Endothelial cell (in vitro differentiated cells): Measurements from ENCODE around the gene MAP2K5. TPM values are rescaled to one million over a fixed set of nuclear protein-coding genes. Genes with fewer than 3 reads are reported as not detected.

Source experiments
- DNase-seq: peaks from one replicate; pipeline ENCODE4 v3.0.0; 2021; ENCODE audit warnings: low spot score
- H3K27ac Mint-ChIP-seq: one replicate; pipeline ENCODE4 v1.8.0; 2021; ENCODE audit warnings: mixed read lengths, inconsistent platforms; ENCODE audit not compliant: unreplicated experiment
- H3K27me3 Mint-ChIP-seq: one replicate; pipeline ENCODE4 v1.8.0; 2021; ENCODE audit warnings: mild to moderate bottlenecking, moderate library complexity, mixed read lengths, inconsistent platforms; ENCODE audit not compliant: unreplicated experiment
- H3K36me3 Mint-ChIP-seq: one replicate; pipeline ENCODE4 v1.8.0; 2021; ENCODE audit warnings: mild to moderate bottlenecking, low read depth, mixed read lengths, inconsistent platforms; ENCODE audit not compliant: unreplicated experiment
- H3K4me1 Mint-ChIP-seq: one replicate; pipeline ENCODE4 v1.8.0; 2021; ENCODE audit warnings: mild to moderate bottlenecking, mixed read lengths, inconsistent platforms; ENCODE audit not compliant: unreplicated experiment
- H3K4me3 Mint-ChIP-seq: one replicate; pipeline ENCODE4 v1.8.0; 2021; ENCODE audit warnings: mild to moderate bottlenecking, mixed read lengths, inconsistent platforms; ENCODE audit not compliant: unreplicated experiment
- H3K9me3 Mint-ChIP-seq: one replicate; pipeline ENCODE4 v1.8.0; 2021; ENCODE audit warnings: mixed read lengths, inconsistent platforms; ENCODE audit not compliant: unreplicated experiment
- CTCF ChIP-seq: fragments of 200-600 bp; sonication (generic); IDR thresholded peaks from one replicate; pipeline ENCODE4 v1.5.0; 2021; ENCODE audit warnings: antibody characterized with exemption; ENCODE audit not compliant: unreplicated experiment
- total RNA-seq: library from RNA; stranded (reverse); fragmentation: NEBNext Ultra II Directional; extraction: Animal tissue kit (Norgen Biotek cat#: 25700); gene quantifications from one replicate; pipeline ENCODE4 v1.2.1, GENCODE V29; 2021; ENCODE audit not compliant: unreplicated experiment

The MAP2K5 gene
- total RNA-seq, 1 donor from 2014 or later, result 22.2 TPM

- no peak overlapping the region for H3K27ac Mint-ChIP-seq
- peaks cover 4% of the 10 kb centered on the region for H3K36me3 Mint-ChIP-seq
- DNase-seq, result no peak
- H3K4me1 Mint-ChIP-seq, result peaks cover 4% of the 10 kb centered on the region
- no peak overlapping the region for H3K4me3 Mint-ChIP-seq
- H3K9me3 Mint-ChIP-seq, result no peaks in the 10 kb centered on the region
- peaks cover 1% of the 10 kb centered on the region for H3K27me3 Mint-ChIP-seq
- no peak for TF ChIP-seq CTCF
Observed at GRCh38 chr15:67606742-67607141, 64.2 kb downstream of the MAP2K5 start.

GRCh38 chr15:67607329-67607728 is 64.8 kb downstream of the MAP2K5 start:
- no peak overlapping the region for H3K4me3 Mint-ChIP-seq
- H3K36me3 Mint-ChIP-seq, result peaks cover 4% of the 10 kb centered on the region
- H3K27me3 Mint-ChIP-seq, result peaks cover 1% of the 10 kb centered on the region
- TF ChIP-seq CTCF, result no peak
- H3K9me3 Mint-ChIP-seq, result no peaks in the 10 kb centered on the region
- no peak overlapping the region for H3K27ac Mint-ChIP-seq
- H3K4me1 Mint-ChIP-seq, result peaks cover 4% of the 10 kb centered on the region
- no peak for DNase-seq

GRCh38 chr15:67607959-67608637 is 65.6 kb downstream of the MAP2K5 start:
- H3K36me3 Mint-ChIP-seq, result peaks cover 4% of the 10 kb centered on the region
- H3K9me3 Mint-ChIP-seq, result no peaks in the 10 kb centered on the region
- peaks cover 4% of the 10 kb centered on the region for H3K4me1 Mint-ChIP-seq
- DNase-seq, result no peak
- no peak overlapping the region for H3K4me3 Mint-ChIP-seq
- H3K27me3 Mint-ChIP-seq, result peaks cover under 1% of the 10 kb centered on the region
- no peak overlapping the region for H3K27ac Mint-ChIP-seq
- TF ChIP-seq CTCF, result no peak

- H3K36me3 Mint-ChIP-seq, result peaks cover 4% of the 10 kb centered on the region
- no peak for TF ChIP-seq CTCF
- no peaks in the 10 kb centered on the region for H3K27me3 Mint-ChIP-seq
- DNase-seq, result no peak
- no peak overlapping the region for H3K4me3 Mint-ChIP-seq
- no peak overlapping the region for H3K27ac Mint-ChIP-seq
- no peaks in the 10 kb centered on the region for H3K9me3 Mint-ChIP-seq
- peaks cover 4% of the 10 kb centered on the region for H3K4me1 Mint-ChIP-seq
Observed at GRCh38 chr15:67608638-67608959, 66.1 kb downstream of the MAP2K5 start.

GRCh38 chr15:67611370-67612369 is 69.2 kb downstream of the MAP2K5 start:
- TF ChIP-seq CTCF, result no peak
- H3K9me3 Mint-ChIP-seq, result no peaks in the 10 kb centered on the region
- H3K36me3 Mint-ChIP-seq, result peaks cover 4% of the 10 kb centered on the region
- H3K27ac Mint-ChIP-seq, result no peak overlapping the region
- H3K4me3 Mint-ChIP-seq, result no peak overlapping the region
- no peak for DNase-seq
- no peaks in the 10 kb centered on the region for H3K27me3 Mint-ChIP-seq
- peaks cover 14% of the 10 kb centered on the region for H3K4me1 Mint-ChIP-seq
